IMR-90 (cell line): ENCODE results near the gene PSMB2. TPM values are rescaled to one million over a fixed set of nuclear protein-coding genes. Genes with fewer than 3 reads are reported as not detected.

Source experiments
- ATAC-seq: fragments of 200-7000 bp; cut with Tn5 transposase; 2 replicates; pipeline ENCODE4 v1.9.1; 2020; ENCODE audit warnings: low read depth, mild to moderate bottlenecking, moderate library complexity
- BruUV-seq: library from RNA; stranded (reverse); fragments of 400-500 nt; replicated peaks from 2 replicates; lab custom pipeline; 2021; lab: Mats Ljungman, UMichigan
- CTCF ChIA-PET: fragments of 300-600 bp; formaldehyde crosslinking; extraction: SDS; loops from one replicate; lab custom pipeline; 2021; ENCODE audit warnings: antibody characterized with exemption; lab: Yijun Ruan, JAX
- POLR2A ChIA-PET: fragments of 300-600 bp; sonication (Branson Sonifier 250); formaldehyde crosslinking; loops from one replicate; lab custom pipeline; 2022; ENCODE audit warnings: antibody characterized with exemption; ENCODE audit not compliant: unreplicated experiment; lab: Charles Lee
- DNase-seq: peaks from one replicate; pipeline ENCODE4 v3.0.0; 2013
- H2AFZ ChIP-seq: replicated peaks from 2 replicates; pipeline ENCODE3; 2013; ENCODE audit warnings: low read length, mild to moderate bottlenecking; ENCODE audit not compliant: poor library complexity
- H2AK5ac ChIP-seq: 2 replicates; pipeline ENCODE4 v1.6.1; 2013; ENCODE audit warnings: low read depth, low read length, inconsistent platforms
- H2AK9ac ChIP-seq: replicated peaks from 2 replicates; pipeline ENCODE3; 2013; ENCODE audit warnings: mild to moderate bottlenecking, low read depth, low read length, moderate library complexity; ENCODE audit not compliant: poor library complexity
- H2BK120ac ChIP-seq: 2 replicates; pipeline ENCODE4 v1.6.1; 2013; ENCODE audit warnings: low read depth, low read length, inconsistent platforms
- H2BK15ac ChIP-seq: 3 replicates; pipeline ENCODE4 v1.6.1; 2013; ENCODE audit warnings: low read depth, low read length, inconsistent platforms
- H2BK20ac ChIP-seq: 2 replicates; pipeline ENCODE4 v1.6.1; 2013; ENCODE audit warnings: low read depth, mild to moderate bottlenecking, inconsistent platforms, low read length, moderate library complexity
- H2BK5ac ChIP-seq: 2 replicates; pipeline ENCODE4 v1.6.1; 2013; ENCODE audit warnings: mild to moderate bottlenecking, low read depth, low read length, inconsistent platforms; ENCODE audit not compliant: poor library complexity, severe bottlenecking
- H3K14ac ChIP-seq: replicated peaks from 2 replicates; pipeline ENCODE4 v1.6.1; 2013; ENCODE audit warnings: low read depth, low read length, inconsistent platforms
- H3K18ac ChIP-seq: 2 replicates; pipeline ENCODE4 v1.6.1; 2013; ENCODE audit warnings: low read depth, low read length, control low read depth
- H3K23ac ChIP-seq: 2 replicates; pipeline ENCODE4 v1.6.1; 2013; ENCODE audit warnings: low read depth, low read length, inconsistent platforms
- H3K27ac ChIP-seq: 2 replicates; pipeline ENCODE4 v1.5.1; 2013; ENCODE audit warnings: mild to moderate bottlenecking, control low read depth, low read length; ENCODE audit not compliant: insufficient read depth
- H3K27me3 ChIP-seq: 2 replicates; pipeline ENCODE4 v1.6.1; 2013; ENCODE audit warnings: low read length; ENCODE audit not compliant: control insufficient read depth, insufficient read depth
- H3K36me3 ChIP-seq: 2 replicates; pipeline ENCODE4 v1.6.1; 2013; ENCODE audit warnings: low read length, mixed read lengths; ENCODE audit not compliant: control insufficient read depth, insufficient read depth
- H3K4ac ChIP-seq: 2 replicates; pipeline ENCODE4 v1.6.1; 2013; ENCODE audit warnings: low read depth, low read length, inconsistent platforms
- H3K4me1 ChIP-seq: 2 replicates; pipeline ENCODE4 v1.6.1; 2013; ENCODE audit warnings: low read length, mixed read lengths; ENCODE audit not compliant: control insufficient read depth, insufficient read depth
- H3K4me2 ChIP-seq: 2 replicates; pipeline ENCODE4 v1.6.1; 2013; ENCODE audit warnings: low read depth, mild to moderate bottlenecking, control low read depth, low read length, moderate library complexity
- H3K4me3 ChIP-seq: 2 replicates; pipeline ENCODE4 v1.5.1; 2013; ENCODE audit warnings: low read depth, mild to moderate bottlenecking, control low read depth, low read length, moderate library complexity; ENCODE audit not compliant: insufficient read depth
- H3K56ac ChIP-seq: 2 replicates; pipeline ENCODE4 v1.6.1; 2013; ENCODE audit warnings: low read length, inconsistent platforms; ENCODE audit not compliant: insufficient read depth; ENCODE audit errors: extremely low read depth
- H3K79me1 ChIP-seq, 2 experiments: 2 replicates each; pipeline ENCODE4 v1.6.1; 2013; ENCODE audit warnings: low read length in 2 of 2, inconsistent platforms in 1 of 2, low read depth in 1 of 2
- H3K9ac ChIP-seq: 2 replicates; pipeline ENCODE4 v1.6.1; 2013; ENCODE audit warnings: low read depth, low read length, control low read depth
- H3K9me1 ChIP-seq: 2 replicates; pipeline ENCODE4 v1.6.1; 2013; ENCODE audit warnings: low read length, inconsistent platforms; ENCODE audit not compliant: insufficient read depth
- H3K9me3 ChIP-seq: 2 replicates; pipeline ENCODE4 v1.6.1; 2013; ENCODE audit warnings: low read length; ENCODE audit not compliant: control insufficient read depth, insufficient read depth
- H4K20me1 ChIP-seq: 2 replicates; pipeline ENCODE4 v1.6.1; 2013; ENCODE audit warnings: low read length, inconsistent platforms; ENCODE audit not compliant: insufficient read depth
- H4K5ac ChIP-seq: 2 replicates; pipeline ENCODE4 v1.6.1; 2013; ENCODE audit warnings: mild to moderate bottlenecking, low read depth, low read length, control low read depth
- H4K8ac ChIP-seq, 2 experiments: 2 replicates each; pipeline ENCODE4 v1.6.1; 2013; ENCODE audit warnings: low read depth in 2 of 2, low read length in 2 of 2, control low read depth in 1 of 2, inconsistent platforms in 1 of 2
- H4K91ac ChIP-seq: 2 replicates; pipeline ENCODE4 v1.6.1; 2013; ENCODE audit warnings: low read depth, low read length, inconsistent platforms; ENCODE audit not compliant: insufficient read depth
- MAZ ChIP-seq: IDR thresholded peaks from 2 replicates; pipeline ENCODE4 v1.6.1; 2012; ENCODE audit warnings: low read depth, mild to moderate bottlenecking, low read length, improper control_type of control experiment, moderate library complexity, borderline replicate concordance
- MXI1 ChIP-seq: IDR thresholded peaks from 2 replicates; pipeline ENCODE4 v1.6.1; 2012; ENCODE audit warnings: low read depth, mild to moderate bottlenecking, low read length, moderate library complexity, borderline replicate concordance
- RFX5 ChIP-seq: IDR thresholded peaks from 2 replicates; pipeline ENCODE4 v1.8.0; 2012; ENCODE audit warnings: low read depth, mild to moderate bottlenecking, low read length, moderate library complexity
- WGBS, 2 experiments: methylation state at CpG; one replicate each; pipeline versions ENCODE4 v1.1.5 to v1.1.7; 2013; ENCODE audit warnings: missing lambda C conversion rate in 2 of 2; ENCODE audit not compliant: insufficient read length in 1 of 2; ENCODE audit errors: extremely low coverage in 2 of 2; 5-methylcytosine and 5-hydroxymethylcytosine counted together
- dilution Hi-C: fragments of 300-500 bp; cut with HindIII; formaldehyde crosslinking; loops from one replicate; pipeline ENCODE4 v1.14.3; 2018; ENCODE audit warnings: low sequenced_read_pairs; ENCODE audit not compliant: unreplicated experiment
- in situ Hi-C: fragments of 300-500 bp; cut with MboI; formaldehyde crosslinking; loops from 3 replicates; pipeline ENCODE4 v1.14.3; 2019; ENCODE audit warnings: low sequenced_read_pairs, inconsistent platforms, mixed read lengths
- intact Hi-C: fragments of 100-400 bp; cut with micrococcal nuclease; formaldehyde crosslinking; loops from 2 replicates; pipeline ENCODE4 v1.10.0; 2022
- polyA plus RNA-seq, 3 experiments: library from polyadenylated mRNA; depleted of rRNA; stranded (reverse); fragments of >200 nt; gene quantifications; 2 replicates each; pipeline ENCODE4 v1.2.3, GENCODE V29; 2012; ENCODE audit warnings: low replicate concordance in 1 of 3
- total RNA-seq: library from RNA; depleted of rRNA; stranded (reverse); fragments of >200 nt; gene quantifications from 2 replicates; pipeline ENCODE4 v1.2.3, GENCODE V29; 2012

The PSMB2 gene
- total and polyA plus RNA-seq, 2 of the 4 experiments (the other 2 are of a cell fraction), result 23.8 to 86.2 TPM

- DNase-seq, result peak; percentile 28
- no peak overlapping the region for H3K27ac ChIP-seq
Observed at GRCh38 chr1:35656863-35657232, 15.5 kb upstream of the PSMB2 start.

More at GRCh38 chr1:35656863-35657232, 15.5 kb upstream of the PSMB2 start:
- no peak overlapping the region for H3K14ac ChIP-seq
- no peaks in the 10 kb centered on the region for H3K9me3 ChIP-seq
- dilution Hi-C loops (no loop called here), intact Hi-C loops (loop anchor here (5.0 kb wide), 1 partner anchor 50 kb away; no protein-coding TSS in a partner anchor), in situ Hi-C loops (no loop called here)
- H4K91ac ChIP-seq, result no peak overlapping the region
- H3K27me3 ChIP-seq, result peaks cover 7% of the 10 kb centered on the region
- H2BK20ac ChIP-seq, result 0 out of 2 replicates have a peak overlapping the region, but pooled peaks have one; percentile 10
- H4K20me1 ChIP-seq, result no peaks in the 10 kb centered on the region
- ChIA-PET POLR2A (no interaction called here), CTCF (no interaction called here)
- no peak overlapping the region for H3K23ac ChIP-seq
- H3K9me1 ChIP-seq, result peaks cover 7% of the 10 kb centered on the region
- no TSS peak for BruUV-seq
- peak; percentile 35; the same call in 1 of the 2 replicates for ATAC-seq
- no peak overlapping the region for H2BK15ac ChIP-seq
- H3K56ac ChIP-seq, result no peak overlapping the region
- no peak overlapping the region for H2AK9ac ChIP-seq
- no CpG with 5 or more reads among the region's 4 CpGs for WGBS, 2 experiments
- no peak overlapping the region for H2AK5ac ChIP-seq
- no peak overlapping the region for H3K4ac ChIP-seq
- TF ChIP-seq MXI1 (no peak), RFX5 (no peak), MAZ (no peak)
- H2BK5ac ChIP-seq, result no peak overlapping the region
- no peak overlapping the region for H3K9ac ChIP-seq
- H3K79me1 ChIP-seq, result no peaks in the 10 kb centered on the region
- H4K5ac ChIP-seq, result no peak overlapping the region
- H4K8ac ChIP-seq, result no peak overlapping the region
- no peak overlapping the region for H2AFZ ChIP-seq
- H3K36me3 ChIP-seq, result no peaks in the 10 kb centered on the region
- no peak overlapping the region for H2BK120ac ChIP-seq
- no peak overlapping the region for H3K4me2 ChIP-seq
- no peak overlapping the region for H3K18ac ChIP-seq
- peaks cover 3% of the 10 kb centered on the region; the same call in 1 of the 2 replicates for H3K4me1 ChIP-seq
- H3K4me3 ChIP-seq, result no peak overlapping the region
